PFSK-1 (cell line): ENCODE measurements around the gene TSPAN13.

Experiments
- POLR2AphosphoS5 ChIP-seq: IDR thresholded peaks from 2 replicates; pipeline ENCODE4 v1.6.1; 2012; ENCODE audit warnings: low read depth, mild to moderate bottlenecking, control low read depth, low read length, moderate library complexity
- TAF1 ChIP-seq: IDR thresholded peaks from 2 replicates; pipeline ENCODE4 v1.6.1; 2012; ENCODE audit warnings: low read length, control low read depth, borderline replicate concordance; ENCODE audit not compliant: insufficient read depth

DNA sequence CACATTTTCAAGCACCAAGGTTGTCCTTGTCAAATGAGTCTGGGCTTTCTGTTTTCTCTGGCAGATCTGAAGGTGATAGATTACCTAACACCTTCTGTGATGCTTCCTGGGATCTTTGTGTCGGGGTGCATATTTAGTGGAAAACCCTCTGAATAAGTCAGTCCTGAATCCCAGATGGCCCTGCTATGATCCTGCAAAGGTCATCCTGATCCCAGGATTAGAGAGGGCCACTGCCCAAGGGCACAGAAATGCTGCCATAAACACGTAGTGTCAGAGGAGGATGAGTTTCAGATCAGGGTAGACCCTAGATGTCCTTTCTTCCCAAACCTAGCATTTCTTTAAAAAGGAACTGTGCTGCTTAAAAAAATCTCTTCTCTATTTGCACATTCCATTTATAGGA, 32.3 kb downstream of the TSPAN13 start:
- TF ChIP-seq TAF1 (no peak), POLR2AphosphoS5 (no peak)
